HUES6 (cell line): Measurements from ENCODE around the gene DIP2A.

Source experiments
- H3K27ac ChIP-seq: 2 replicates; pipeline ENCODE4 v1.7.0; 2013; ENCODE audit warnings: low read depth, mild to moderate bottlenecking, low read length, inconsistent platforms
- H3K27me3 ChIP-seq: 2 replicates; pipeline ENCODE4 v1.6.1; 2013; ENCODE audit warnings: low read length; ENCODE audit not compliant: control insufficient read depth, insufficient read depth
- H3K36me3 ChIP-seq: 2 replicates; pipeline ENCODE4 v1.6.1; 2013; ENCODE audit warnings: low read length; ENCODE audit not compliant: control insufficient read depth, insufficient read depth
- H3K4me1 ChIP-seq: 2 replicates; pipeline ENCODE4 v1.6.1; 2013; ENCODE audit warnings: low read length; ENCODE audit not compliant: control insufficient read depth, insufficient read depth
- H3K4me3 ChIP-seq: 2 replicates; pipeline ENCODE4 v1.5.1; 2013; ENCODE audit warnings: low read depth, low read length
- H3K9ac ChIP-seq: one replicate; pipeline ENCODE4 v1.6.1; 2013; ENCODE audit warnings: mild to moderate bottlenecking, low read length
- H3K9me3 ChIP-seq: 2 replicates; pipeline ENCODE4 v1.6.1; 2013; ENCODE audit warnings: low read depth, low read length; ENCODE audit not compliant: control insufficient read depth, insufficient read depth

Gene DIP2A

GRCh38 chr21:46549650-46550049, 91.0 kb downstream of the DIP2A start:
- Histone ChIP-seq H3K36me3 (peaks cover 82% of the 10 kb centered on the region), H3K9ac (no peak overlapping the region), H3K27ac (no peak overlapping the region), H3K4me3 (no peak overlapping the region), H3K27me3 (no peaks in the 10 kb centered on the region), H3K9me3 (no peaks in the 10 kb centered on the region), H3K4me1 (no peaks in the 10 kb centered on the region)

GRCh38 chr21:46550116-46550941, 91.6 kb downstream of the DIP2A start:
- Histone ChIP-seq H3K4me1 (no peaks in the 10 kb centered on the region), H3K9me3 (no peaks in the 10 kb centered on the region), H3K4me3 (no peak overlapping the region), H3K36me3 (peaks cover 85% of the 10 kb centered on the region), H3K27me3 (no peaks in the 10 kb centered on the region), H3K27ac (no peak overlapping the region), H3K9ac (no peak overlapping the region)

- Histone ChIP-seq H3K4me1 (no peaks in the 10 kb centered on the region), H3K9ac (no peak overlapping the region), H3K36me3 (peaks cover 80% of the 10 kb centered on the region), H3K4me3 (no peak overlapping the region), H3K27ac (no peak overlapping the region), H3K27me3 (no peaks in the 10 kb centered on the region), H3K9me3 (no peaks in the 10 kb centered on the region)
These were observed 93.0 kb downstream of the DIP2A start for GRCh38 chr21:46551636-46552241.

DNA sequence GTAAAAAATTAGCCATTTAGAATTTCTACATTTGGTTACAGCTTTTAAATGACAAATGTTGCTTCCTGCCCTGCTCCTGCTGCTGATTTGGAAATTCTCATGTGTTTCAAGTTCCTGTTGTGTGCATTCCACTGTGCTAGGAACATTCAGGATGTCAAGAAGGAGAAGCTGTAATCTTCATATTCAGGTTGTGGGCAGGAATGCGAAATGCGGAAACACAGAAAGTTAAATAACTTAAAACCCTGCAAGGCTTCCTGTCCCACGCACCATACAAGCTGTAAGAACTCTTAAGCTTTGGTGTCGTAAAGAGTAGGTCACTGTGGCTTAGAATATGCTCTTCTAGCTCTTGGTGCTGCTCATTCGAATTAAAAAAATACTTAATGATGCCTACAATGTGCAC, 93.6 kb downstream of the DIP2A start:
- H3K36me3 ChIP-seq = peaks cover 80% of the 10 kb centered on the region
- H3K4me1 ChIP-seq = no peaks in the 10 kb centered on the region
- H3K4me3 ChIP-seq = no peak overlapping the region
- H3K27me3 ChIP-seq = no peaks in the 10 kb centered on the region
- no peak overlapping the region for H3K9ac ChIP-seq
- no peaks in the 10 kb centered on the region for H3K9me3 ChIP-seq
- H3K27ac ChIP-seq = no peak overlapping the region

DNA sequence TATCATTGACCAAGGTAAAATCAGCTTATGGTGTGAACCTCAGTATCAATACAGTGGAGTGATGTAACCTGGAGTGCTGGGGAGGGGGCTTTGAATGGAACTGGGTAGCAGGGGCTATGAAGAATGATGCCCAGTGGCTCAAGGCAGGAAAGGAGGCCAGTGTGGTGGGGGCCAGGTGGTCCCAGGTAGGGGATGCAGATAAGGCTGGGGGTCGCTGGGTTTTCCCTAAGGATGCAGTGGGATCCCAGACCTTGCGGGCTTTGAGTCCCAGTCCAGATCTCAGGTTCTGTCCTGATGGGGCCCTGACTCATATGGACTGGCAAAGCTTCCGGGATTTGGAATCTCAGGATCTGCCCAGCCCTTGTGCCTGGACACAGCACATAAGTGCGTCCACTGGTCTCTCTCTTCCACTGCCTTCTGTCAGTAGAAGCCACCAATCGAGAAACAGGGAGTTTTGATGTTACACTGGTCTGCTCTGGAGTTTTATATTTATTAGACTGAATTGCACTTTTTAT, 94.2 kb downstream of the DIP2A start:
- Histone ChIP-seq H3K9me3 (no peaks in the 10 kb centered on the region), H3K4me1 (no peaks in the 10 kb centered on the region), H3K36me3 (peaks cover 83% of the 10 kb centered on the region), H3K27me3 (no peaks in the 10 kb centered on the region), H3K4me3 (no peak overlapping the region), H3K9ac (no peak overlapping the region), H3K27ac (no peak overlapping the region)

- H3K4me1 ChIP-seq = no peaks in the 10 kb centered on the region
- no peak overlapping the region for H3K9ac ChIP-seq
- no peak overlapping the region for H3K4me3 ChIP-seq
- peaks cover 79% of the 10 kb centered on the region for H3K36me3 ChIP-seq
- no peaks in the 10 kb centered on the region for H3K27me3 ChIP-seq
- no peak overlapping the region for H3K27ac ChIP-seq
- no peaks in the 10 kb centered on the region for H3K9me3 ChIP-seq
These were observed 95.3 kb downstream of the DIP2A start for GRCh38 chr21:46553993-46554392.

DNA sequence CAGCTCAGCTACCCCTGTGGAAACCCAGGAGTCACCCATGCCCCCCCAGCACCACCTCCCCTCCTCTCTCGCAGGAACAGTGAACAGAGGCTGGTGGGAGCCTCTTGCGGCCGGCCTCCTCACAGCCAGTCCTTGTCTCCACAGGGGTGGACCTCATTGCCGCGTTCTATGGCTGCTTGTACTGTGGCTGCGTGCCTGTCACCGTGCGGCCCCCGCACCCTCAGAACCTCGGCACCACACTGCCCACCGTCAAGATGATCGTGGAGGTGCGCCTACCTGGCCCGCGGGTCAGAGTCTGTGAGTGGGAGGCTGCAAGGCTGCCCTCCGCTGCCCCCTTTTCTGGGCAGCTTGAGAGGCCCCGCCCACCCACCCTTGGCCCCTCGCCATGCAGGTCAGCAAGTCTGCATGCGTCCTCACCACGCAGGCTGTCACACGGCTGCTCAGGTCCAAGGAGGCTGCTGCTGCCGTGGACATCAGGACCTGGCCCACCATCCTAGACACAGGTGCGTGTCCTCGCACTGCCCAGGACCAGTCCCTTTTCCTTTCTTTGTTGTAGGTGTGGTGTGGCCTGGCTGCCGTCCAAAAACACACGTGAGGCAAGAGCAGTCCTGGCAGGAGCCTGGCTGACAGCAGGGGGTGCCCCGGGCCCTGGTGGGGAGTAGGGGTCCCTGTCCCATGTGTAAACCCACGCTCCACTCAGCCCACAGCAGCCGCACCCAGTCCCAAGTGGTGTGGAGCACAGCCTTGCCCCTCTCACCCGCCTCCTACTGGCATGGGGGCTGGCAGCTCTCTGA, 95.9 kb downstream of the DIP2A start:
- Histone ChIP-seq H3K4me3 (no peak overlapping the region), H3K36me3 (peaks cover 83% of the 10 kb centered on the region), H3K27me3 (no peaks in the 10 kb centered on the region), H3K9ac (no peak overlapping the region), H3K27ac (no peak overlapping the region), H3K4me1 (no peaks in the 10 kb centered on the region), H3K9me3 (no peaks in the 10 kb centered on the region)

DNA sequence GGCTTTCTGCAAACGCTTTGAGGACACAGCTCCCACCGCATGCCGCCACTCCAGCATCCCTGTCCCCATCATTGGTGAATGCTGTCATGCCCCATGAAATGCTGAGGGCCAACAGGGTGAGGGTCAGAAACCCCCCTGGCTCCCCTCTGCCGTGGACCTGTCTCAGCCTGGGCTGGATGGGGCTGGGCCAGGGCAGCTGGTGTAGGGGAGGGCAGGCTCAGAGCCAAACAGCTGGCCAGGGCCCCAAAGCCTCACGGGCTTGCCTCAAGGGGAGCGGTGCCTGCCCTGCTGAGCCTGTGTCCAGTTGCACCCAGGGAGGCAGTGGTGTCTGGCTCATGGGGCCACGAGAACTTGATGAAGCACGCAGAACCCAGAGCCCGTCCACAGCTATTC, 96.5 kb downstream of the DIP2A start:
- no peak overlapping the region for H3K4me3 ChIP-seq
- no peaks in the 10 kb centered on the region for H3K9me3 ChIP-seq
- peaks cover 80% of the 10 kb centered on the region for H3K36me3 ChIP-seq
- H3K9ac ChIP-seq = no peak overlapping the region
- H3K4me1 ChIP-seq = no peaks in the 10 kb centered on the region
- no peak overlapping the region for H3K27ac ChIP-seq
- H3K27me3 ChIP-seq = no peaks in the 10 kb centered on the region

GRCh38 chr21:46555678-46556077, 97.0 kb downstream of the DIP2A start:
- H3K9ac ChIP-seq = no peak overlapping the region
- peaks cover 80% of the 10 kb centered on the region for H3K36me3 ChIP-seq
- no peaks in the 10 kb centered on the region for H3K27me3 ChIP-seq
- H3K4me3 ChIP-seq = no peak overlapping the region
- no peak overlapping the region for H3K27ac ChIP-seq
- no peaks in the 10 kb centered on the region for H3K4me1 ChIP-seq
- no peaks in the 10 kb centered on the region for H3K9me3 ChIP-seq

GRCh38 chr21:46556802-46557201, 98.1 kb downstream of the DIP2A start:
- no peak overlapping the region for H3K9ac ChIP-seq
- no peaks in the 10 kb centered on the region for H3K27me3 ChIP-seq
- no peak overlapping the region for H3K27ac ChIP-seq
- H3K4me1 ChIP-seq = no peaks in the 10 kb centered on the region
- peaks cover 84% of the 10 kb centered on the region for H3K36me3 ChIP-seq
- H3K9me3 ChIP-seq = no peaks in the 10 kb centered on the region
- H3K4me3 ChIP-seq = no peak overlapping the region

- no peaks in the 10 kb centered on the region for H3K9me3 ChIP-seq
- H3K27ac ChIP-seq = no peak overlapping the region
- no peak overlapping the region for H3K9ac ChIP-seq
- peaks cover 83% of the 10 kb centered on the region for H3K36me3 ChIP-seq
- no peak overlapping the region for H3K4me3 ChIP-seq
- H3K27me3 ChIP-seq = no peaks in the 10 kb centered on the region
- H3K4me1 ChIP-seq = no peaks in the 10 kb centered on the region
These were observed 98.8 kb downstream of the DIP2A start for GRCh38 chr21:46557469-46557868.
